Activated T-cell treated with anti-CD3 and anti-CD28 coated beads for 24 hours (primary cell): ENCODE measurements around the gene EDAR.

ENCODE experiments used
- DNase-seq: peaks from one replicate; pipeline ENCODE4 v3.0.0-alpha.2; 2020; ENCODE audit warnings: low read depth

The EDAR gene

DNA sequence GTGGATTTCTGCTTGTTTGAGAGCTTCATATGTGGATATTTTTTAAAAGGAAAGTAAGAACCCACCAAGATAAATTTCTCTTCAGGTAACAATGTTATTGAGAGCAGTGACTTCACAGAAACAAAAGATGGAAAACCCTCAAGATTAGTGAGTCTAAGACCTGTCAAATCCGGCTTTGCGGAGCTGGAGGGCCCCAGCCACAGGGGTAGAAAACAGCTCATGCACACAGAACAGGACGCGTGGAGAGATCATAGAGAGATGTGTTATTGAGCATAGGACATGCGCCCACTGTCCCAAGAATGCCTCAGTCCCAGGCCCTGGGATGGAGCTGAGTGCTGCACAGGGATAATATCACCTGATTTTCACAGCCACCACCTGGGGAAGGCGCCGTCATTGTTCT, 21.3 kb downstream of the EDAR start:
- no peak for DNase-seq

- no peak for DNase-seq
Observed at GRCh38 chr2:108965540-108966289, 23.3 kb downstream of the EDAR start.

GRCh38 chr2:108963057-108963456, 26.0 kb downstream of the EDAR start:
- DNase-seq, result no peak

DNA sequence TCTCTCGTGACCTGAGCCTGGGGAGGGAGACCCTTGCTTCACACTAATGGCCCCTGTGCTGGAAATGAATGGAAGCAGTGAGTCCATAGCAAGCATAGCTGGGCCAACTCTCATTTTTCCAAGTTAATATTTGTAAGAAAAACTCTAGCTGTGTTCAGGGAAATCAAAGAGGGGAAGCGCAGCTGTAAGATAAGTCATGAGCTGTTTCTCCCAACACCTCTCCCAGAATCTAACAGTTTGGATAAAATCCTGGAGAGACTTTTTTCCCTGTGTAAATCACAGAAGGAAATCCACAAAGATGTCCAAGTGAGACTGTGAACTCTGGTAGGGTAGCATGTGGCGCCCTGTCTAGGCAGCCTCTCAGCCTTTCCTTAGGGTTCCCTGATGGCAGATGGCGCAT, 27.2 kb downstream of the EDAR start:
- no peak for DNase-seq

- DNase-seq, result no peak
Observed at GRCh38 chr2:108960006-108960405, 29.0 kb downstream of the EDAR start.

GRCh38 chr2:108959401-108959800, 29.6 kb downstream of the EDAR start:
- no peak for DNase-seq

GRCh38 chr2:108958632-108959341, 30.2 kb downstream of the EDAR start:
- DNase-seq, result no peak

DNA sequence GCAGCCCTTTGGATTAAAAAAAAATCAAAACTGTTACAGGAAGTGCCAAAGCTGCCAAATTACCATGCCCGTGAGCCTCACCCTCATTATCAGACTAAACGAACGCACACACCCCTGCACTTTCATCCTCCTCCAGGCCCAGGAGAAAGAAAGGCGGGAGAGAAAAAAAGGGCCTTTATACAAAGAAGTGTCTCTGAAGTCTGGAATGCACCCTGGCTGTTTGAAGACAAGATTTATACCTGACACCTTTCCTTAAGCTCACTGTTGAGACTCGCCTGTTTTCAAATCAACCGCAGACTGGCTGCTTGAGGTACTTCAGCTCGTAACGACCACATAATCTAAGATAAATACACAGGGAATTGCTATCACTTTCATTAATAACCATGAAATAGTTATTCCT, 31.0 kb downstream of the EDAR start:
- no peak for DNase-seq

- no peak for DNase-seq
Observed at GRCh38 chr2:108956375-108956774, 32.6 kb downstream of the EDAR start.

GRCh38 chr2:108950369-108951135, 38.5 kb downstream of the EDAR start:
- no peak for DNase-seq

DNA sequence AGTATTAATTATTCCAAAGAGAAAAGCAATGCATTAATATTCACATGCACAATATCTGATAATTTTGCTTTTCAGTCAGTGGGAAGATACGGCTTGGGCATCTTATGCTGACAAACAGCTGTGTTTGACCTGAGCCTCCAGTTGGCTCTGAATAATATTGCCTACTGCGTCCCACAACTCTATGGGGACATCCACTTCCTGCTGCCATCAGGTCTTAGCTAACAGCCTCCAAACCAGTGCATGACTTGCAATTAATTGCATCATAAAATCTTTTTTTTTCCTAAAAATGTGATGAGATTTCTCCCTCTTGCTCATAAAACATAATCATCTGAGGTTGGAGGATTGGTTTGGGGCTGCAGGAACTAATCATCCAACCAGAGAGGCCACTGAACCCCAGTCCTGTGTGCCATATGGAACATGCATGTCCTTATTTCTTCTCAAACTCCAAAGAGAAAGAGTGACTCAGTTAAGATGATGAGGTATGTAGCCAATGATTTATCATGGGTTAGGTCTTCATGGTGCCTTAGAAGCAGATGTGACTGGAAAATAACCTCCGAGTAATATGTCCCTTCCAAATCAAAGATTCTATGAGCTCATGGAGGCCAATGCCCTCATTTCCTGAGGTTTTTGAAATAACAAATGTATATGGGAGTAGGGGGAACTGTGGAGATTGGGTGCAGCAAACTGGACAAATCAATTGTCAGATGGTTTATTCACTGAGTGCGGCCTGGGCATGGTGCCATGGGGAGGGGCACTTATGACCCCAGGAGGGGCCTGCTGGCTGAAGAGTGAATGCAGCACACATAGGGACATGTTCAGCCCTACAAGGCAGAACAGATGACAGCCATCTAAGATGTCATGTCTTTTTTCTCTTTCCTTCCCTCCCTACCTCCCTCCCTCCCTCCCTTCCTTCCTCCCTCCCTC, 39.4 kb downstream of the EDAR start:
- DNase-seq, result no peak

DNA sequence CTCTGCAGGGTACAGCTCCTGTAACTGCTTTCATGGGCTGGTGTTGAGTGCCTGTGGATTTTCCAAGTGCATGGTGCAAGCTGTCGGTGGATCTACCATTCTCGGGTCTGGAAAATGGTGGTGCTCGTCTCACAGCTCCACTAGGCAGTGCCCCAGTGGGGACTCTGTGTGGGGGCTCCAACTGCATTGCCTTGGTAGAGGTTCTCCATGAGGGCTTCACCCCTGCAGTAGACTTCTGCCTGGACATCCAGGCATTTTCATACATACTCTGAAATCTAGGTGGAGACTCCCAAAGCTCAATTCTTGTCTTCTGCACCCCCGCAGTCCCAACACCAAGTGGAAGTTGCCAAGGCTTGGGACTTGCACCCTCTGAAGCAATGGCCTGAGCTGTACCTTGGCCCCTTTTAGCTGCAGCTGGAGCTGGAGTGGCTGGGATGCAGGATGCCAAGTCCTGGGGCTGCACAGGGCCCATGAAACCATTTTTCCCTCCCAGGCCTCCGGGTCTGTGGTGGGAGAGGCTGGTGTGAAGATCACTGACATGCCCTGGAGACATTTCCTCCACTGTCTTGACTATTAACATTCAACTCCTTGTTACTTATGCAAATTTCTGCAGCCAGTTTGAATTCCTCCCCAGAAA, 41.6 kb downstream of the EDAR start:
- no peak for DNase-seq

- DNase-seq, result no peak
Observed at GRCh38 chr2:108946442-108946841, 42.6 kb downstream of the EDAR start.

GRCh38 chr2:108945969-108946368, 43.1 kb downstream of the EDAR start:
- DNase-seq, result no peak

DNA sequence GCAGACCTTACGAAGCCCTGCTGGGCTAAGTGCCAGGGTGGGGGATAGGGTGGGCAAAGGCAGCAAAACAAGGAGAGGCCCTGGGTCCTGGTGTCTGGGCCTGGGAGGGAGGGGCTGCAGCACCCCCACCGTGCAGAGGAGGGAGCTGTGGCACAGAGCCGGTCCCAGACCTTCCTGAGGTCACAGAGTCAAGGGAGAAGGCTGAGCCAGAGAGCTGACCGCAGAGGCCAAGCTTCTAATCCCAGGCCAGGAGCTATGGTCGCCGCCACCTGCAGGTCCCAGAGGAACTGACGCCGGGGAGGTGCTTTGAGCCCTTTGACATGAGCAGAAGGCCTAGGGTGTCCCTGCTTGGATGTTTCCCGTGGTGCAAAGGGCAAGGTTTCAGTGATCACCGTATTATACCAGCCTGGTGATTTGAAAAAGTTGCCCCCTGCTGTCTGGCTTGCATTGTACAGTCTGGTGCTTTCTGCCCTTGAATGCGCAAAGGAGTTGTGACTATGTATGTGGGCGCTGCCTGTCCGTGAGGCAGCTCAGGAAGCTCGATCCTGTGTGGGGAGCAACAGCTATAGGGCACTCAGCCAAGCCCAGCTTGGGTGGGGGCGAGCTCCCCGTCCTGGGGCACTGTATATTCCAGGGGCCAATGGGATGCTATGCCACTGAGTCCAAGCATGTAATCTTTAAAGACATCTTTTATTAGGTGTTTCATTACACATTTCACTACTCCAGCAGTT, 44.3 kb downstream of the EDAR start:
- no peak for DNase-seq

DNA sequence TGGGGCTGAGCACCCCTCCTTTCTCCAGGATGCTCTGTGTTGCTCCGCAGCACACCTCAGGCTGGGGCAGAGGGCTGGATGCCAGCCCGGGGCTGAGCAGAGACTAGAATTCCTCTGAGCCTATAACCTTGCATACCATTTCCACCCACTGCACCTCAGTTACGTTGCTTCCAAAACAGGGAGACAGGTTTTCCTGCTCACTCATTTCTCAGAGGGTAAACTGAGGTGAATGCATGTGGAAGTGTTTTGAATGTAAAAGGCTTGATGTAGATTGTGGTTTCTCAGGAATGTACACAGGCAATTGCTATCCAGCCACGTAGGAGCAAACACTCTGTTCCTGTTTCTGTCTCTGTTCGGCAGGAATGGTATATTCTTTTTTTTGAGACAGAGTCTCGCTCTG, 45.3 kb downstream of the EDAR start:
- no peak for DNase-seq

GRCh38 chr2:108942888-108943287, 46.1 kb downstream of the EDAR start:
- no peak for DNase-seq

DNA sequence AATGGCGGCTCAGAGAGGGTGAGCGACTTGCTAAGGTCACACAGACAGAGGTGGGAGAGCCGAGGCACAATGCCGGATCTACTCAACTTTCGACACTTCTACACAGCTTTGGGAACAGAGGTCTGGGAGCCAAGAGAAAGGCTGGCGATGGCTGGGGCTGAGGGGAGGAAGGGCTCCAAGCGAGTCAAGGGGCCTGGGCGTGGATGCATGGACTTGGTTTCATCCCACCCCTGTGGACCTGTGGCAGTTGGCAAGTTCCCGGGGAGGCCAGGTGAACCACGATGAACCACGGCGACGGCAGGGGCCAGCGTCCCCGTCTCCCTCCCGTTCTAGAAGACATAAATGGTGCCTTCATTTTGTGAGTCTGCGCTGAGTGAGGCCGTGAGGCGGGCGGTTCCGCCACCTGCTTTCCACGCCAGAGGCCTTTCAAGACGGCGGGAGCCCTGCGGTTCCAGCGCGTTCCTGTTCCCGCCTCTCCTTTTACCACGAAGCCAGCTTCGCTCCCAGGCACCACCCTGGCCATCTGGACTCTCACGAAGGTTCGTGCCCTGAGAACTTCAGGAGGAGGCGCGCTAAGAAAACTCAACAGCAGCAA, 46.7 kb downstream of the EDAR start:
- DNase-seq, result no peak

- no peak for DNase-seq
Observed at GRCh38 chr2:108941767-108942166, 47.3 kb downstream of the EDAR start.

DNA sequence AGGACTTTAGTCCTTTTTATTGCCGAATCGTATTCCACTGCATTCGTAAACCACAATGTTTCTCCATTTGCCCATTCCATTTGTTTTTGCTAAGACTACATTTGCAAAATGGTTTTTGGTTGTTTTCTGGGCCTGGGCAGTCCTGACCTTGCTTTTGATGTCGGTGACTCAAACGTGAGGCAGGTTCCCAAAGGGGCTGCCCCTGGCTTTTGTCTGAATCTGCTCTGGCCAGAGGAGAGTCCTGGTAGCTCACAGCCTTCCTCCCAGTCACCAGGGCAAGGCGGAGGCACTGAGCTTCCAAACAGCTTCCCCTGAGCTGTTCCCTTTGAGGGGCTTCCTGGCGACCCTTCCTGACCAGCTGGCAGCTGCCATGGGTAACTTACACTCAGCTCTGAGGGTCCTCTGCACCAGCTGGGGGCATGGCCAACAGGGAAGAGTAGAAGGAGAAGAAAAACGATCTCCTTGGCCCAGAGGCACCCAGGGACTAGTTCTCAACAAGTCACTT, 47.8 kb downstream of the EDAR start:
- DNase-seq, result no peak
